SJSA1 (cell line): Measurements from ENCODE around the gene TSPAN14. TPM values are rescaled to one million over a fixed set of nuclear protein-coding genes. Genes with fewer than 3 reads are reported as not detected.

ENCODE experiments used
- DNase-seq, 2 experiments: peaks; one replicate each; pipeline ENCODE4 v3.0.0-alpha.2; 2015 to 2020; ENCODE audit warnings: low spot score in 2 of 2, low read depth in 1 of 2
- H3K27ac ChIP-seq: fragments of 250-450 bp; sonication (Bioruptor Pico); 2 replicates; pipeline ENCODE4 v1.5.1; 2020; ENCODE audit warnings: mild to moderate bottlenecking, moderate library complexity
- H3K27me3 ChIP-seq: fragments of 250-450 bp; sonication (Bioruptor Pico); replicated peaks from 2 replicates; pipeline ENCODE4 v1.5.1; 2020; ENCODE audit warnings: mild to moderate bottlenecking, moderate library complexity
- H3K36me3 ChIP-seq: fragments of 250-450 bp; sonication (Bioruptor Pico); 2 replicates; pipeline ENCODE4 v1.5.1; 2020; ENCODE audit warnings: mild to moderate bottlenecking
- H3K4me1 ChIP-seq: fragments of 250-450 bp; sonication (Bioruptor Pico); replicated peaks from 2 replicates; pipeline ENCODE4 v1.6.1; 2021; ENCODE audit warnings: mild to moderate bottlenecking
- H3K4me3 ChIP-seq: fragments of 250-450 bp; sonication (Bioruptor Pico); 2 replicates; pipeline ENCODE4 v1.5.1; 2020; ENCODE audit warnings: mild to moderate bottlenecking
- H3K9me3 ChIP-seq: fragments of 250-450 bp; sonication (Bioruptor Pico); replicated peaks from 2 replicates; pipeline ENCODE4 v1.5.1; 2020; ENCODE audit warnings: mild to moderate bottlenecking
- total RNA-seq: library from RNA; depleted of rRNA; stranded (reverse); fragments of >200 nt; shearing (Covaris generic); gene quantifications from 2 replicates; pipeline ENCODE4 v1.2.3, GENCODE V29; 2014

The TSPAN14 gene
- total RNA-seq, 1 experiment from 2014 or later: 65.8 TPM

GRCh38 chr10:80487421-80487785 is 33.3 kb downstream of the TSPAN14 start:
- Histone ChIP-seq H3K9me3 (no peaks in the 10 kb centered on the region), H3K27ac (no peak overlapping the region), H3K36me3 (peaks cover 53% of the 10 kb centered on the region), H3K27me3 (no peaks in the 10 kb centered on the region), H3K4me1 (peaks cover 42% of the 10 kb centered on the region), H3K4me3 (no peak overlapping the region)
- no peak for DNase-seq

DNA sequence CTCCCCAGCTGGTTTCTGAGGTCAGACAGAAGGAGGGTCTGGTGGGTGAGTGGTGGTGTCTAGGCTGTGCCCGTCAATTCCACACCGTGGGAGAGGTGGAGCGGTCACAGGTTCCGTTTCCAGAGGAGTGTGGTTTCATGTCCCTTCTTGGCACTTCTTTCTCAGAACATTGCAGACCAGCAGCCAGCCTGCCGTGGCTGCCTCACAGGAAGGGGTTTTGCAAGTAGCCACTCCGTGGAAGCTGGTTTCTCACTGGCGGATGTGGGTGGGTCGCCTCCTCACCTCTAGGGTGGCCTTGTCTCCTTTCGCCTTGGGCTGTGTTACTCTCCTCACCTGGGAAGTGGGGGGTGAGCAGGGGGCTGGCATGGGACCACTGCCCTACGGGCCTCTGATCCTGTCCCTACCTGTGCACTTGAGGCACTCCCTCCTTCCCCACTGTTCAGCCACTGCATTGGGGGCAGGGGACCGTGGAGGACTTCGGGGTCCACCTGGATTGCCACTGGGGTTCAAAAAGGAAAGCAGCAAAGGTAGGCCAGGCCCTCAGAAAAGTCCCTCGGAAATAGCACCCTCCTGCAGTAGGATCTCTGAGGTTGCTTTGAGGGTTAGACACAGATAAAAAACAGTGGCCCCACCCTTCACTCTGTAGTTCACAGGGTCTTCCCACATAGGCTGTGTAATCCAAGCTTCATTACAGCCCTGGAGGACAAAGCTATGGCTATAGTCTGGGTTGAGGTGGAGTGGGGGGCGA is 33.9 kb downstream of the TSPAN14 start:
- H3K27me3 ChIP-seq: no peaks in the 10 kb centered on the region
- H3K4me3 ChIP-seq: no peak overlapping the region
- H3K27ac ChIP-seq: no peak overlapping the region
- H3K36me3 ChIP-seq: peaks cover 57% of the 10 kb centered on the region
- peaks cover 44% of the 10 kb centered on the region for H3K4me1 ChIP-seq
- no peak for DNase-seq
- no peaks in the 10 kb centered on the region for H3K9me3 ChIP-seq

DNA sequence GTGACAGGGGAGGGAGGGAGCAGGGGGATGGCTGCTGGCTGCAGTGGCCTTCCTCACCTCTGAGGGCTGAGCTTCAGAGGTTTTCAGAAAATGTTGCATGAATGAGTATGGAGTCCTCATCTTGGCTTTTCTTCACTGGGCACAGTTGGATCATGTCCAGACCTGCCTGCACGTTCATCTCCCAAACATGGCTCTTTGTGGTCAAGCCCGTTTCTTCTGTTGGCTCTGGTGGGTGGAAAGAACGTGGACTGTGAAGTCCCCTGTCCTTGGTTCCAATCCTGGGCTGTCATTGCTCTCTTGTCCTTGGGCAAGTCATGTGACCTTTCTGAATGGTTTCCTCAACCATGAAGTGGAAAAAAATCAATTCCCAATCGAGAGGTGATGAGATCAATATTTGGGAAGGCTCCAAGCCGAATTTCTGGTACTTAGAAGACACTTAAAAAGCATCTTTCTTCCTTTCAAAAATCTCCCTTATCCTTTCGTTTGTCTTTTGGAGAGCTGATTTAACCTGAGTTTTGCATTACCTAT is 34.5 kb downstream of the TSPAN14 start:
- no peaks in the 10 kb centered on the region for H3K9me3 ChIP-seq
- no peak overlapping the region for H3K27ac ChIP-seq
- H3K4me3 ChIP-seq: no peak overlapping the region
- peaks cover 57% of the 10 kb centered on the region for H3K36me3 ChIP-seq
- no peak for DNase-seq
- H3K4me1 ChIP-seq: peaks cover 44% of the 10 kb centered on the region
- H3K27me3 ChIP-seq: no peaks in the 10 kb centered on the region

- Histone ChIP-seq H3K9me3 (no peaks in the 10 kb centered on the region), H3K4me1 (peaks cover 43% of the 10 kb centered on the region)
- no peak for DNase-seq
Measured at GRCh38 chr10:80489371-80490112, 35.4 kb downstream of the TSPAN14 start.

GRCh38 chr10:80491251-80492102 is 37.4 kb downstream of the TSPAN14 start:
- peaks cover 72% of the 10 kb centered on the region for H3K36me3 ChIP-seq
- no peak overlapping the region for H3K4me3 ChIP-seq
- DNase-seq: no peak
- H3K4me1 ChIP-seq: peaks cover 24% of the 10 kb centered on the region
- no peaks in the 10 kb centered on the region for H3K27me3 ChIP-seq
- H3K27ac ChIP-seq: no peak overlapping the region
- H3K9me3 ChIP-seq: no peaks in the 10 kb centered on the region

More at GRCh38 chr10:80489371-80490112, 35.4 kb downstream of the TSPAN14 start:
- Histone ChIP-seq H3K27me3 (no peaks in the 10 kb centered on the region), H3K27ac (no peak overlapping the region), H3K36me3 (peaks cover 64% of the 10 kb centered on the region), H3K4me3 (no peak overlapping the region)

- H3K4me1 ChIP-seq: peaks cover 31% of the 10 kb centered on the region
- peaks cover 83% of the 10 kb centered on the region for H3K36me3 ChIP-seq
- no peaks in the 10 kb centered on the region for H3K9me3 ChIP-seq
- no peak for DNase-seq
- peak overlapping the region; percentile 20 for H3K27ac ChIP-seq
- H3K27me3 ChIP-seq: no peaks in the 10 kb centered on the region
- no peak overlapping the region for H3K4me3 ChIP-seq
Measured at GRCh38 chr10:80492848-80493521, 38.9 kb downstream of the TSPAN14 start.

DNA sequence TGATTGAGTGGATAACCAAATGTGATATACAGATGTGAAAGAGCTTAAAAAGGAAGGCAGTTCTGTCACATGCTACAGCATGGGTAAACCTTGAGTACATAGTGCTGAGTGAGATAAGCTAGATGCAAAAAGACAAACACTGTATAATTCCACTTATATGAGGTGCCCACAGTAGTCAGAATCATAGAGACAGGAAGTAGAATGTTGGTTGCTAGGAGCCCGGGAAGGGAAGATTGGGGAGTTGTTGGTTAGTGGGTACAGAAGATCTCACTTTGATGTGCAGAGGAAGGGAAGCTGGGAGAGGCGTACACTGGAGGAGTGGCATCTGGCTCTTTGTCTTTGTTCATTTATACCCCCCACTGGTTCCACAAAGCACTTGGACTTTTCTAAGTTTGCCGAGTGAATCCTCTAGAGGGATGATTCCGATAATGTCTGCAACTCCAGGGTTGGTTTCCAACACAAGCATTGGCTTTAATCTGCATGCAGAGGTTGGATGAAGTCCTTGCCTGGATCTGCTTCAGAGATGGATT is 39.5 kb downstream of the TSPAN14 start:
- peak; percentile 55 to 56 for DNase-seq
- H3K9me3 ChIP-seq: no peaks in the 10 kb centered on the region
- no peak overlapping the region for H3K4me3 ChIP-seq
- H3K4me1 ChIP-seq: peaks cover 35% of the 10 kb centered on the region
- H3K27me3 ChIP-seq: no peaks in the 10 kb centered on the region
- peak overlapping the region; percentile 20 for H3K27ac ChIP-seq
- peaks cover 87% of the 10 kb centered on the region for H3K36me3 ChIP-seq

GRCh38 chr10:80496555-80497172 is 42.6 kb downstream of the TSPAN14 start:
- no peak overlapping the region; the same call in 1 of the 2 replicates for H3K27ac ChIP-seq
- H3K36me3 ChIP-seq: peaks cover 67% of the 10 kb centered on the region
- no peaks in the 10 kb centered on the region for H3K9me3 ChIP-seq
- DNase-seq: no peak
- H3K4me3 ChIP-seq: no peak overlapping the region
- no peaks in the 10 kb centered on the region for H3K27me3 ChIP-seq
- peaks cover 64% of the 10 kb centered on the region for H3K4me1 ChIP-seq

DNA sequence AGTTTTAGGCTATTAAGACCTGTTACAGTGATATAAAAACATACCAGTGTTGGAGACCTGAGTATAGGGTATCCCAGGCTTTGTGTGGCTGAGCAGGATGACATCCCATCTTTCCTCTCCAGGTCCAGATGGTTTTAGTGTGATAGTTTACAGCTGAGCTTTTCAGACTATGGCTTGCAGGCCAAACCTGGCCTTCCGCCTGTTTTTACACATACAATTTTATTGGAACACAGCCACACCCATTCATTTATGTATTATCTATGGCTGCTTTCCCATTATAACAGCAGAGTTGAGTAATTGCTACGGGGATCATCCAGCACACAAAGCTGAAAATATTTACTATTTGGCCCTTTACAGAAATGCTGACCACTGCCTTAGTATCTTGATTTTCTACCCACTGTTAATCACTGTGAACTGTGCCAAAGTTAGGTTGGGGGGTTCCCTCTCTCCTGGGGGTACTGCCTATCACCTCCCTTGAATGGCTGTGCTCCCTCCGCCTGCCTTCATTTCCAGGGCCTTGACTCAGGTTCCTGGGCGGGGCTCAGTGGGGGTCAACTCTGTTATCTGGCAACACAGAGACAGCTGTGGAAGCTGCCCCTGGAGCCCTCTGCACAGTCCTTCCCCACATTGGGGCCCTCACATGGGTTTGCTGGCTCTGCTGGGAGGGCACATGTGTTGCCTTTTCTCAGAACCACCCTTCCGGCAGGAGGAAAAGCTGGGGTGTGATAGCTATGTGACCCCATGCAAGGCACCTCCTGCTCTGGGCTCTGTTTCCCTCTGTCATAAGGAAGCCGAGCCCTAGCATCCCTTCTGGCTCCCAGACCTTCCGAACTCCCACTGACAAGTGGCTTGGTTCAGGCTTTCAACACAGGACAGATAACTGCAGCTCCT is 43.3 kb downstream of the TSPAN14 start:
- no peak overlapping the region; the same call in 1 of the 2 replicates for H3K27ac ChIP-seq
- peak in 1 of 2 experiments; percentile 39 for DNase-seq
- H3K4me3 ChIP-seq: no peak overlapping the region
- H3K4me1 ChIP-seq: peaks cover 72% of the 10 kb centered on the region
- H3K27me3 ChIP-seq: no peaks in the 10 kb centered on the region
- H3K36me3 ChIP-seq: peaks cover 65% of the 10 kb centered on the region
- H3K9me3 ChIP-seq: no peaks in the 10 kb centered on the region

DNA sequence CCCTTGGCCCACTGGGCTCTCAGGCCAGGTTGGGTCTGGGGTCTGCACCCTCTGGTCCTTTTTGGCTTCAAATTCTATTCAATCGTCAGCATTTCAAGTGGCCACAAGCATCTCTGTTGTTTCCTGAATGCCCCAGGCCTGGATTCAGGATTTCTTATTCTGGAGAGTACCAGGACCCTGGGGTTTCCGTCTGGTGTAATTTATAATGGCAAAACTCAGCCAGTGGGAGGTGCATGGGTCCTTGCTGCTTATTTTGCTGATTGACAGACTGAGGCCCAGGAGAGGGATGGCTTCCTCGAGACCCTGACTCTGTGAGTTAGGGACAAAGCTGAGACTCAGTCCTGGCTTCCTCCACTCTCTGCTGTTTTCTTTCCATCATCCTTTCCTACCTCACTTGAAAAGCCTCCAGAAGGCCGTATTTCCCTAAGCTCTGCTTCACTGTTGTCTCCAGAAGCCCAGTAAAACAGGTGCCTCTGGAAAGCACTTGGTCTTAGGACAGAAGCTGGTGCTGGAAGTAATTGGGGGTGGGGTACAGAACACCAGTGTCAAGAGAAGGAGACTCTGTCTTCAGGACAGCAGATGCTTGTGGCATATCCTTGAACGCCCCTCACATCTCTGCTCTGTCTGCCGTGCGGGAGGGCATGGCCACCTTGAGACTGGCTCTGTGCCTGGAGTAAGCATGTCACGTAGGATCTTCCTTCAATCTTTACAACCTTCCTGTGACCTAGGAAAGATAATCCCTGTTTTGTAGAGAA is 44.1 kb downstream of the TSPAN14 start:
- peak overlapping the region; percentile 74 for H3K27ac ChIP-seq
- peaks cover 58% of the 10 kb centered on the region for H3K36me3 ChIP-seq
- H3K4me1 ChIP-seq: peaks cover 74% of the 10 kb centered on the region
- H3K27me3 ChIP-seq: no peaks in the 10 kb centered on the region
- no peak for DNase-seq
- no peak overlapping the region for H3K4me3 ChIP-seq
- no peaks in the 10 kb centered on the region for H3K9me3 ChIP-seq
